ENCODE data around the gene HEPN1.
A peak's percentile ranks its signal among the peaks of the same experiment; 100 is the strongest.

The HEPN1 gene

GRCh38 chr11:124894606-124895430, 24.2 kb upstream of the HEPN1 start:
- TF ChIP-seq Cebpa-rat (IDR thresholded peaks at IDR 0.05), result no peak
- no peaks in the 10 kb centered on the region for H3K27me3 ChIP-seq
- 0 out of 22 replicates have a peak, but pooled peaks cover 0 to under 1% (median 0%) of the 10 kb centered on the region in 11 experiments for H4K20me1 ChIP-seq
- H3K4me3 ChIP-seq, result no peak overlapping the region
- no peaks in the 10 kb centered on the region for H3K9me3 ChIP-seq (replicated peaks in 1 of 11)
- H3K9ac ChIP-seq, result no peak overlapping the region
- H3K36me3 ChIP-seq, result no peaks in the 10 kb centered on the region
- H3K4me2 ChIP-seq, result no peak overlapping the region
- H3K4me1 ChIP-seq, result peaks cover 18 to 47% (median 30%) of the 10 kb centered on the region in 10 experiments
- H3K27ac ChIP-seq, result no peak overlapping the region

GRCh38 chr11:124895471-124895971, 23.5 kb upstream of the HEPN1 start:
- Histone ChIP-seq H3K4me2 (no peak overlapping the region), H3K36me3 (no peaks in the 10 kb centered on the region), H3K27ac (no peak overlapping the region), H3K27me3 (no peaks in the 10 kb centered on the region), H3K9me3 (replicated peaks in 1 of 11) (no peaks in the 10 kb centered on the region), H3K4me1 (peaks cover 18 to 40% (median 27%) of the 10 kb centered on the region in 10 experiments), H3K4me3 (no peak overlapping the region), H3K9ac (no peak overlapping the region), H4K20me1 (no peaks in the 10 kb centered on the region)
- TF ChIP-seq Cebpa-rat (IDR thresholded peaks at IDR 0.05), result no peak

- Histone ChIP-seq H3K27ac (0 out of 22 replicates have a peak overlapping the region, but pooled peaks of 2 of the 11 experiments have one; percentile 56 to 58), H3K27me3 (no peaks in the 10 kb centered on the region), H3K4me1 (peaks cover 18 to 39% (median 25%) of the 10 kb centered on the region in 10 experiments), H3K36me3 (no peaks in the 10 kb centered on the region), H3K9me3 (replicated peaks in 1 of 11) (no peaks in the 10 kb centered on the region), H4K20me1 (no peaks in the 10 kb centered on the region), H3K9ac (no peak overlapping the region; a peak in 1 of 22 replicates), H3K4me2 (peak overlapping the region in 4 of 11 experiments; percentile 73 to 87 (median 79); a peak in 6 of 22 replicates), H3K4me3 (no peak overlapping the region)
- TF ChIP-seq Cebpa-rat (IDR thresholded peaks at IDR 0.05), result no peak
These were observed 22.8 kb upstream of the HEPN1 start for GRCh38 chr11:124896071-124896750.

- H3K27ac ChIP-seq, result peak overlapping the region in 6 of 11 experiments; percentile 26 to 60 (median 57); a peak in 8 of 22 replicates
- peaks cover 18 to 34% (median 25%) of the 10 kb centered on the region in 10 experiments for H3K4me1 ChIP-seq
- H3K9ac ChIP-seq, result peak overlapping the region in 7 of 11 experiments; percentile 7 to 58 (median 41); a peak in 11 of 22 replicates
- H3K9me3 ChIP-seq (replicated peaks in 1 of 11), result no peaks in the 10 kb centered on the region
- peak overlapping the region in 1 of 10 experiments; percentile 30; a peak in 1 of 20 replicates for H3K4me3 ChIP-seq
- peak overlapping the region in 10 of 11 experiments; percentile 63 to 87 (median 81); a peak in 19 of 22 replicates for H3K4me2 ChIP-seq
- TF ChIP-seq Cebpa-rat (IDR thresholded peaks at IDR 0.05), result no peak
- no peaks in the 10 kb centered on the region for H3K27me3 ChIP-seq
- no peaks in the 10 kb centered on the region for H3K36me3 ChIP-seq
- H4K20me1 ChIP-seq, result no peaks in the 10 kb centered on the region
These were observed 22.1 kb upstream of the HEPN1 start for GRCh38 chr11:124896821-124897391.

- no peak for TF ChIP-seq Cebpa-rat (IDR thresholded peaks at IDR 0.05)
- peak within 1 kb of the TSS in 3 of 10 experiments; percentile 30 to 48 (median 44); a peak in 7 of 20 replicates for H3K4me3 ChIP-seq
- no peaks in the 10 kb centered on the region for H3K9me3 ChIP-seq (replicated peaks in 1 of 11)
- no peaks in the 10 kb centered on the region for H3K27me3 ChIP-seq
- H3K27ac ChIP-seq, result peak within 1 kb of the TSS in 7 of 11 experiments; percentile 22 to 60 (median 56); a peak in 13 of 22 replicates
- peak within 1 kb of the TSS; percentile 63 to 87 (median 81) for H3K4me2 ChIP-seq
- no peaks in the 10 kb centered on the region for H4K20me1 ChIP-seq
- peaks cover 18 to 34% (median 24%) of the 10 kb centered on the region in 10 experiments for H3K4me1 ChIP-seq
- peak within 1 kb of the TSS in 10 of 11 experiments; percentile 3 to 58 (median 34); a peak in 14 of 22 replicates for H3K9ac ChIP-seq
- no peaks in the 10 kb centered on the region for H3K36me3 ChIP-seq
These were observed 21.3 kb upstream of the HEPN1 start, which contains the start of gene ROBO4 for GRCh38 chr11:124897674-124898262. ROBO4 (minus strand) TSS chr11:124897865; CDS start chr11:124897795, 70 bp downstream.

GRCh38 chr11:124898263-124898680, 20.8 kb upstream of the HEPN1 start:
- H3K9ac ChIP-seq, result peak overlapping the region in 8 of 11 experiments; percentile 3 to 58 (median 33); a peak in 7 of 22 replicates
- H3K27ac ChIP-seq, result peak overlapping the region in 7 of 11 experiments; percentile 22 to 60 (median 56); a peak in 12 of 22 replicates
- no peak for TF ChIP-seq Cebpa-rat (IDR thresholded peaks at IDR 0.05)

GRCh38 chr11:124898711-124899110, 20.3 kb upstream of the HEPN1 start:
- no peak for TF ChIP-seq Cebpa-rat (IDR thresholded peaks at IDR 0.05)
- no peaks in the 10 kb centered on the region for H3K36me3 ChIP-seq
- H3K9me3 ChIP-seq (replicated peaks in 1 of 11), result no peaks in the 10 kb centered on the region
- H3K4me1 ChIP-seq, result peaks cover 18 to 34% (median 24%) of the 10 kb centered on the region in 10 experiments
- no peaks in the 10 kb centered on the region for H4K20me1 ChIP-seq
- 0 out of 20 replicates have a peak overlapping the region, but pooled peaks of 1 of the 10 experiments have one; percentile 48 for H3K4me3 ChIP-seq
- peak overlapping the region in 4 of 11 experiments; percentile 8 to 58 (median 16); a peak in 4 of 22 replicates for H3K27ac ChIP-seq
- H3K27me3 ChIP-seq, result no peaks in the 10 kb centered on the region
- peak overlapping the region; percentile 63 to 87 (median 81); a peak in 19 of 22 replicates for H3K4me2 ChIP-seq
- peak overlapping the region in 1 of 11 experiments; percentile 34; a peak in 2 of 22 replicates for H3K9ac ChIP-seq

More at GRCh38 chr11:124898263-124898680, 20.8 kb upstream of the HEPN1 start:
- no peaks in the 10 kb centered on the region for H3K9me3 ChIP-seq (replicated peaks in 1 of 11)
- H3K4me3 ChIP-seq, result peak overlapping the region in 2 of 10 experiments; percentile 30 to 48; a peak in 1 of 20 replicates
- H3K4me2 ChIP-seq, result peak overlapping the region; percentile 63 to 87 (median 81)
- no peaks in the 10 kb centered on the region for H4K20me1 ChIP-seq
- H3K27me3 ChIP-seq, result no peaks in the 10 kb centered on the region
- no peaks in the 10 kb centered on the region for H3K36me3 ChIP-seq
- peaks cover 18 to 34% (median 24%) of the 10 kb centered on the region in 10 experiments for H3K4me1 ChIP-seq

Data from BLaER1 treated with 17β-estradiol and CSF1 and Interleukin-3, amounts not matched to agents 10 nM and 100 nM (cell line).